SK-N-SH (cell line): ENCODE data around the gene LETM1. TPM values are rescaled to one million over a fixed set of nuclear protein-coding genes. Genes with fewer than 3 reads are reported as not detected.

Experiments
- CTCF ChIA-PET: fragments of 300-600, 350-600 bp; formaldehyde crosslinking; extraction: SDS; loops from one replicate; lab custom pipeline; 2021; lab: Yijun Ruan, JAX
- POLR2A ChIA-PET: fragments of 350-600 bp; sonication (Branson Sonifier 250); formaldehyde crosslinking; extraction: SDS; loops from one replicate; lab custom pipeline; 2020; ENCODE audit warnings: antibody characterized with exemption, inconsistent platforms; lab: Yijun Ruan, JAX
- DNase-seq: peaks from one replicate; pipeline ENCODE4 v3.0.0; 2012
- H2AFZ ChIP-seq: fragments of 200-600 bp; sonication (generic); 2 replicates; pipeline ENCODE4 v1.8.1; 2016; ENCODE audit warnings: antibody characterized with exemption, mild to moderate bottlenecking, low read depth
- H3F3A ChIP-seq: fragments of 200-600 bp; sonication (generic); replicated peaks from 2 replicates; pipeline ENCODE3; 2016; ENCODE audit warnings: antibody characterized with exemption, mild to moderate bottlenecking; ENCODE audit not compliant: insufficient read depth
- H3K27ac ChIP-seq, 2 experiments: fragments of 200-500 bp in 1 of 2; fragments of 200-600 bp in 1 of 2; sonication (Bioruptor generic) in 1 of 2; sonication (generic), shearing (Covaris generic) in 1 of 2; 2 replicates each; pipeline versions ENCODE4 v1.5.1 to v1.6.1; 2014 to 2016; ENCODE audit warnings: low read depth in 2 of 2, inconsistent platforms in 1 of 2, low read length in 1 of 2, mild to moderate bottlenecking in 1 of 2, mixed read lengths in 1 of 2
- H3K27me3 ChIP-seq: fragments of 200-600 bp; sonication (generic), shearing (Covaris generic); 2 replicates; pipeline ENCODE4 v1.6.1; 2016; ENCODE audit warnings: mixed run types; ENCODE audit not compliant: insufficient read depth
- H3K36me3 ChIP-seq, 2 experiments: fragments of 200-500 bp in 1 of 2; fragments of 200-600 bp in 1 of 2; sonication (Bioruptor generic) in 1 of 2; sonication (generic) in 1 of 2; replicated peaks in 1 of 2; 2 replicates each; pipeline versions ENCODE3 to v1.5.1; 2014 to 2016; ENCODE audit warnings: low read length in 1 of 2, mild to moderate bottlenecking in 1 of 2; ENCODE audit not compliant: insufficient read depth in 2 of 2, control insufficient read depth in 1 of 2
- H3K4me1 ChIP-seq, 2 experiments: fragments of 200-500 bp in 1 of 2; fragments of 200-600 bp in 1 of 2; sonication (Bioruptor generic) in 1 of 2; sonication (generic), shearing (Covaris generic) in 1 of 2; 2 replicates each; pipeline versions ENCODE4 v1.5.1 to v1.6.1; 2014 to 2016; ENCODE audit warnings: low read depth in 1 of 2, low read length in 1 of 2, mixed run types in 1 of 2; ENCODE audit not compliant: insufficient read depth in 2 of 2, control insufficient read depth in 1 of 2
- H3K4me2 ChIP-seq: fragments of 200-600 bp; sonication (generic), shearing (Covaris generic); 2 replicates; pipeline ENCODE4 v1.6.1; 2017; ENCODE audit warnings: mixed run types
- H3K4me3 ChIP-seq, 2 experiments: fragments of 200-500 bp in 1 of 2; fragments of 200-600 bp in 1 of 2; sonication (Bioruptor generic) in 1 of 2; sonication (generic), shearing (Covaris generic) in 1 of 2; 2 replicates each; pipeline versions ENCODE4 v1.5.1 to v1.8.1; 2014 to 2016; ENCODE audit warnings: low read depth in 2 of 2, inconsistent platforms in 1 of 2, low read length in 1 of 2, mild to moderate bottlenecking in 1 of 2, mixed read lengths in 1 of 2, moderate library complexity in 1 of 2
- H3K79me2 ChIP-seq: fragments of 200-600 bp; sonication (generic); 2 replicates; pipeline ENCODE4 v1.8.1; 2017; ENCODE audit warnings: mild to moderate bottlenecking; ENCODE audit not compliant: insufficient read depth
- H3K9ac ChIP-seq: fragments of 200-600 bp; sonication (generic); 2 replicates; pipeline ENCODE4 v1.6.1; 2017; ENCODE audit warnings: mixed run types
- H3K9me2 ChIP-seq: fragments of 200-600 bp; sonication (generic); 2 replicates; pipeline ENCODE4 v1.6.1; 2017; ENCODE audit warnings: mixed run types
- H3K9me3 ChIP-seq: fragments of 200-600 bp; sonication (generic); 2 replicates; pipeline ENCODE4 v1.6.1; 2017; ENCODE audit warnings: mixed run types, mild to moderate bottlenecking, moderate library complexity
- H4K20me1 ChIP-seq: fragments of 200-600 bp; sonication (generic); 2 replicates; pipeline ENCODE4 v1.6.1; 2017; ENCODE audit warnings: mild to moderate bottlenecking, mixed run types; ENCODE audit not compliant: insufficient read depth
- CHD2 ChIP-seq: fragments of 150-350 bp; IDR thresholded peaks from 2 replicates; pipeline ENCODE4 v1.6.1; 2018; ENCODE audit warnings: low read length; ENCODE audit not compliant: partially characterized antibody
- EZH2phosphoT487 ChIP-seq: fragments of 200-600 bp; sonication (generic); IDR thresholded peaks from 2 replicates; pipeline ENCODE4 v1.6.1; 2017; ENCODE audit warnings: low read depth, mixed run types, mild to moderate bottlenecking, antibody characterized with exemption, moderate library complexity, borderline replicate concordance
- FOSL2 ChIP-seq: IDR thresholded peaks from 2 replicates; pipeline ENCODE4 v1.4.0; 2012; ENCODE audit warnings: low read depth, mild to moderate bottlenecking, moderate library complexity, borderline replicate concordance
- FOXM1 ChIP-seq: IDR thresholded peaks from 2 replicates; pipeline ENCODE4 v1.4.0; 2012; ENCODE audit warnings: low read depth, mild to moderate bottlenecking
- JUND ChIP-seq: IDR thresholded peaks from 2 replicates; pipeline ENCODE4 v1.4.0; 2012
- PBX3 ChIP-seq: IDR thresholded peaks from 2 replicates; pipeline ENCODE4; 2012
- RXRA ChIP-seq: IDR thresholded peaks from 2 replicates; pipeline ENCODE4 v1.4.0; 2012; ENCODE audit warnings: low read depth, mild to moderate bottlenecking, borderline replicate concordance
- SIN3A ChIP-seq: IDR thresholded peaks from 2 replicates; pipeline ENCODE4 v1.6.1; 2012; ENCODE audit warnings: low read depth, mild to moderate bottlenecking, low read length, moderate library complexity, borderline replicate concordance
- TAF1 ChIP-seq: IDR thresholded peaks from 2 replicates; pipeline ENCODE4 v1.6.1; 2012; ENCODE audit warnings: low read depth, mild to moderate bottlenecking, low read length, moderate library complexity, borderline replicate concordance
- TCF12 ChIP-seq: IDR thresholded peaks from 2 replicates; pipeline ENCODE4 v1.4.0; 2012
- TEAD4 ChIP-seq: IDR thresholded peaks from 2 replicates; pipeline ENCODE4 v1.4.0; 2012; ENCODE audit warnings: mild to moderate bottlenecking, borderline replicate concordance; ENCODE audit not compliant: insufficient read depth
- WGBS: methylation state at CpG from one replicate; pipeline ENCODE4 v1.1.6; 2017; ENCODE audit warnings: low lambda C conversion rate; 5-methylcytosine and 5-hydroxymethylcytosine counted together
- polyA plus RNA-seq, 3 experiments: library from polyadenylated mRNA; depleted of rRNA; stranded (reverse); fragments of >200 nt; gene quantifications; 2 replicates each; pipeline ENCODE4 v1.2.3, GENCODE V29; 2012

LETM1 gene
- polyA plus RNA-seq, 1 of the 3 experiments (the other 2 are of a cell fraction): 25.8 TPM

GRCh38 chr4:1885414-1885813 is 29.5 kb upstream of the LETM1 start:
- Histone ChIP-seq H3K9me3 (no peaks in the 10 kb centered on the region), H3F3A (peaks cover 12% of the 10 kb centered on the region), H3K79me2 (peaks cover 100% of the 10 kb centered on the region), H3K36me3 (no peaks in the 10 kb centered on the region), H3K9ac (no peak overlapping the region), H2AFZ (no peak overlapping the region), H3K4me1 (peaks cover 0 to 3% of the 10 kb centered on the region in 2 experiments; a peak in 1 of 4 replicates), H3K9me2 (no peaks in the 10 kb centered on the region), H4K20me1 (peaks cover 95% of the 10 kb centered on the region), H3K27me3 (no peaks in the 10 kb centered on the region), H3K27ac (no peak overlapping the region), H3K4me2 (no peak overlapping the region)
- DNase-seq: no peak
- WGBS: 77% methylated on average over 2 of the region's 2 CpGs
- TF ChIP-seq CHD2 (no peak), FOSL2 (no peak), JUND (no peak)
- TF ChIP-seq, all 33 proteins: peak for 0
- CTCF ChIA-PET: interaction anchor here (1.0 to 7.6 kb wide), 3 partner anchors 12 to 72 kb away, joined by 3 to 104 read pairs (median 5); no protein-coding TSS in a partner anchor
- H3K4me3 ChIP-seq: no peak overlapping the region
- POLR2A ChIA-PET: no interaction called here

- Histone ChIP-seq H3K27me3 (no peaks in the 10 kb centered on the region), H3K9ac (no peak overlapping the region), H2AFZ (no peak overlapping the region), H3K4me3 (no peak overlapping the region), H3K36me3 (no peaks in the 10 kb centered on the region), H3K4me2 (no peak overlapping the region), H3F3A (peaks cover 12% of the 10 kb centered on the region), H3K4me1 (peaks cover 0 to 4% of the 10 kb centered on the region in 2 experiments; a peak in 1 of 4 replicates), H3K79me2 (peaks cover 100% of the 10 kb centered on the region), H4K20me1 (peaks cover 95% of the 10 kb centered on the region), H3K9me3 (no peaks in the 10 kb centered on the region), H3K27ac (no peak overlapping the region), H3K9me2 (no peaks in the 10 kb centered on the region)
- DNase-seq: no peak
- WGBS: 97% methylated on average over 8 of the region's 8 CpGs
- CTCF ChIA-PET: interaction anchor here (1.0 to 7.6 kb wide), 5 partner anchors 11 to 30 kb away, joined by 3 to 104 read pairs (median 4); no protein-coding TSS in a partner anchor
- POLR2A ChIA-PET: no interaction called here
- TF ChIP-seq SIN3A: no peak
- TF ChIP-seq TEAD4: no peak
Measured at GRCh38 chr4:1883583-1883982, 27.6 kb upstream of the LETM1 start.

- no peak overlapping the region for H3K27ac ChIP-seq
- no peak overlapping the region for H2AFZ ChIP-seq
- CTCF ChIA-PET: interaction anchor here (1.4 to 7.6 kb wide), 4 partner anchors 10 to 31 kb away, joined by 3 to 104 read pairs (median 5); no protein-coding TSS in a partner anchor
- TF ChIP-seq TCF12 (no peak), EZH2phosphoT487 (no peak), PBX3 (no peak), RXRA (no peak), TAF1 (no peak), FOXM1 (no peak)
- no peak overlapping the region for H3K9ac ChIP-seq
- H3K9me2 ChIP-seq: no peaks in the 10 kb centered on the region
- DNase-seq: no peak
- peaks cover 0 to 6% of the 10 kb centered on the region in 2 experiments; a peak in 1 of 4 replicates for H3K4me1 ChIP-seq
- H3K4me2 ChIP-seq: no peak overlapping the region
- no peak overlapping the region for H3K4me3 ChIP-seq
- 100% methylated on average over 1 of the region's 1 CpG for WGBS
- H3K9me3 ChIP-seq: no peaks in the 10 kb centered on the region
- no peaks in the 10 kb centered on the region for H3K27me3 ChIP-seq
- POLR2A ChIA-PET: no interaction called here
- H3F3A ChIP-seq: peaks cover 11% of the 10 kb centered on the region
- H3K79me2 ChIP-seq: peaks cover 100% of the 10 kb centered on the region
- H4K20me1 ChIP-seq: peaks cover 94% of the 10 kb centered on the region
- no peaks in the 10 kb centered on the region for H3K36me3 ChIP-seq
Measured at GRCh38 chr4:1882850-1883271, 26.9 kb upstream of the LETM1 start.
